HL-60 (cell line): ENCODE measurements around the gene TCP11.

Source experiments
- DNase-seq, 2 experiments: peaks; one replicate each; pipeline ENCODE4 v3.0.0-alpha.2; 2010 to 2020; ENCODE audit warnings: low read depth in 1 of 2, low spot score in 1 of 2
- H3K27ac ChIP-seq: fragments of 250-450 bp; sonication (Bioruptor Pico); replicated peaks from 2 replicates; pipeline ENCODE4 v1.5.1; 2020; ENCODE audit warnings: mild to moderate bottlenecking, moderate library complexity
- H3K27me3 ChIP-seq: fragments of 250-450 bp; sonication (Bioruptor Pico); 2 replicates; pipeline ENCODE4 v1.5.1; 2021; ENCODE audit warnings: mild to moderate bottlenecking, moderate library complexity; ENCODE audit not compliant: insufficient read depth, poor library complexity, severe bottlenecking
- H3K4me3 ChIP-seq: replicated peaks from 2 replicates; pipeline ENCODE4 v1.5.1; 2011; ENCODE audit warnings: mild to moderate bottlenecking, control low read depth, low read length; ENCODE audit not compliant: insufficient read depth
- CTCF ChIP-seq: IDR thresholded peaks from one replicate; pipeline ENCODE4 v1.5.1; 2011; ENCODE audit warnings: low read length, control low read depth, inconsistent platforms; ENCODE audit not compliant: insufficient read depth
- GABPA ChIP-seq: IDR thresholded peaks from 2 replicates; pipeline ENCODE4 v1.6.1; 2012; ENCODE audit warnings: low read depth
- POLR2AphosphoS5 ChIP-seq: IDR thresholded peaks from 2 replicates; pipeline ENCODE4 v1.6.1; 2012; ENCODE audit warnings: low read depth
- REST ChIP-seq: IDR thresholded peaks from 2 replicates; pipeline ENCODE4 v1.6.1; 2012; ENCODE audit warnings: low read depth; ENCODE audit not compliant: insufficient replicate concordance
- SPI1 ChIP-seq: IDR thresholded peaks from 2 replicates; pipeline ENCODE4 v1.6.1; 2012; ENCODE audit warnings: low read depth, mild to moderate bottlenecking, borderline replicate concordance

The TCP11 gene

GRCh38 chr6:35176301-35177024 lies 35.3 kb upstream of the TCP11 start:
- Histone ChIP-seq H3K27ac (no peak overlapping the region), H3K4me3 (no peak overlapping the region), H3K27me3 (no peaks in the 10 kb centered on the region)
- DNase-seq, result no peak
- TF ChIP-seq GABPA, result no peak
- TF ChIP-seq CTCF, result no peak
- TF ChIP-seq REST, result no peak
- no peak for TF ChIP-seq POLR2AphosphoS5
- TF ChIP-seq SPI1, result no peak

- no peak overlapping the region for H3K4me3 ChIP-seq
- TF ChIP-seq GABPA (no peak), CTCF (no peak), REST (no peak), POLR2AphosphoS5 (no peak), SPI1 (no peak)
- no peak for DNase-seq
- no peaks in the 10 kb centered on the region for H3K27me3 ChIP-seq
- no peak overlapping the region for H3K27ac ChIP-seq
These were observed 33.4 kb upstream of the TCP11 start for GRCh38 chr6:35174501-35174900.

- no peak for DNase-seq
- Histone ChIP-seq H3K27me3 (no peaks in the 10 kb centered on the region), H3K4me3 (no peak overlapping the region), H3K27ac (no peak overlapping the region)
- no peak for TF ChIP-seq GABPA
These were observed 32.9 kb upstream of the TCP11 start for GRCh38 chr6:35174088-35174434.

GRCh38 chr6:35173427-35174087 lies 32.4 kb upstream of the TCP11 start:
- H3K27ac ChIP-seq, result no peak overlapping the region
- no peak for TF ChIP-seq POLR2AphosphoS5
- no peak for TF ChIP-seq REST
- no peak for TF ChIP-seq SPI1
- no peak for TF ChIP-seq GABPA
- no peak for TF ChIP-seq CTCF

More at GRCh38 chr6:35173427-35174087, 32.4 kb upstream of the TCP11 start:
- DNase-seq, result no peak
- Histone ChIP-seq H3K4me3 (no peak overlapping the region), H3K27me3 (no peaks in the 10 kb centered on the region)
